HG02970 (cell line): ENCODE data around the gene GPR15.
A peak's percentile ranks its signal among the peaks of the same experiment; 100 is the strongest.

ENCODE experiments used
- ATAC-seq: cut with Tn5 transposase; IDR thresholded peaks from one replicate; pipeline ENCODE4 v1.9.1; 2021; ENCODE audit warnings: mild to moderate bottlenecking, moderate library complexity, moderate number of reproducible peaks; ENCODE audit not compliant: unreplicated experiment, low FRiP score

Gene GPR15

GRCh38 chr3:98531622-98532274, at the start of gene GPR15:
Gene GPR15, plus strand, starts transcription at chr3:98531978. Its CDS starts 56 bp downstream, at chr3:98532034.
- no peak for ATAC-seq

GRCh38 chr3:98482717-98483482, 48.9 kb upstream of the GPR15 start:
- ATAC-seq, result no peak

- ATAC-seq, result no peak
Observed at GRCh38 chr3:98483626-98484025, 48.2 kb upstream of the GPR15 start.

GRCh38 chr3:98497381-98497780, 34.4 kb upstream of the GPR15 start, which contains the start of gene OR5K2:
Gene OR5K2, plus strand, starts transcription at chr3:98497681. Its CDS starts 0 bp downstream, at chr3:98497681.
- no peak for ATAC-seq

GRCh38 chr3:98500019-98500418, 31.8 kb upstream of the GPR15 start:
- no peak for ATAC-seq

- ATAC-seq, result no peak
Observed at GRCh38 chr3:98501270-98501669, 30.5 kb upstream of the GPR15 start.

- no peak for ATAC-seq
Observed at GRCh38 chr3:98501863-98502576, 29.8 kb upstream of the GPR15 start.

GRCh38 chr3:98504539-98504938, 27.2 kb upstream of the GPR15 start:
- ATAC-seq, result no peak

- ATAC-seq, result no peak
Observed at GRCh38 chr3:98508582-98508981, 23.2 kb upstream of the GPR15 start.

GRCh38 chr3:98512576-98512975, 19.2 kb upstream of the GPR15 start:
- no peak for ATAC-seq

- ATAC-seq, result no peak
Observed at GRCh38 chr3:98513091-98513511, 18.7 kb upstream of the GPR15 start.

- no peak for ATAC-seq
Observed at GRCh38 chr3:98513736-98514135, 18.0 kb upstream of the GPR15 start.

GRCh38 chr3:98514948-98515347, 16.8 kb upstream of the GPR15 start:
- ATAC-seq, result no peak

GRCh38 chr3:98518816-98519215, 13.0 kb upstream of the GPR15 start:
- no peak for ATAC-seq

GRCh38 chr3:98519351-98519750, 12.4 kb upstream of the GPR15 start:
- ATAC-seq, result no peak

GRCh38 chr3:98521897-98522543, 9.8 kb upstream of the GPR15 start:
- peak; percentile 36 for ATAC-seq

GRCh38 chr3:98522544-98523281, 9.1 kb upstream of the GPR15 start, which contains the start of gene CLDND1:
Gene CLDND1, minus strand, starts transcription at chr3:98522902. Its CDS starts 1,478 bp downstream, at chr3:98521424.
- ATAC-seq, result peak; percentile 96

- ATAC-seq, result no peak
Observed at GRCh38 chr3:98525494-98525893, 6.3 kb upstream of the GPR15 start.

- no peak for ATAC-seq
Observed at GRCh38 chr3:98528474-98529346, 3.1 kb upstream of the GPR15 start.
